ENCODE data around the gene ARHGAP18.

ARHGAP18 gene

GRCh38 chr6:129638686-129639085, 71.3 kb downstream of the ARHGAP18 start:
- ChIA-PET CTCF (interaction anchor here (1.0 to 1.2 kb wide), 4 partner anchors 16 to 137 kb away, joined by 3 to 4 read pairs (median 3); no protein-coding TSS in a partner anchor), POLR2A (no interaction called here)
- Histone ChIP-seq H3K27ac (ENCODE audit: extremely low read depth, low read depth, low read length) (no peak overlapping the region), H3K4me1 (ENCODE audit: control insufficient read depth, insufficient read depth, low read length) (peaks cover 11% of the 10 kb centered on the region), H3K4me3 (ENCODE audit: low read depth, low read length) (no peak overlapping the region), H3K36me3 (ENCODE audit: control insufficient read depth in 2 of 2, insufficient read depth in 1 of 2, low read length in 2 of 2) (no peaks in the 10 kb centered on the region), H3K9me3 (ENCODE audit: control insufficient read depth, insufficient read depth, low read depth, low read length) (no peaks in the 10 kb centered on the region)
- peak; percentile 17; the same call in 1 of the 2 replicates for TF ChIP-seq ZNF366 (tag by site-specific recombination; conservative IDR thresholded peaks at IDR 0.05)
- peak; percentile 48; the same call in 1 of the 2 replicates for TF ChIP-seq ZNF664 (tag by site-specific recombination; IDR thresholded peaks at IDR 0.05)
- 0 out of 2 replicates have a peak, but pooled peaks have one; percentile 65 for TF ChIP-seq ZNF629 (tag by site-specific recombination; IDR thresholded peaks at IDR 0.05)
- TF ChIP-seq ZNF843 (tag by site-specific recombination; IDR thresholded peaks at IDR 0.05): 0 out of 2 replicates have a peak, but pooled peaks have one; percentile 21
- peak; percentile 51; the same call in 1 of the 2 replicates for TF ChIP-seq ZXDB (tag by site-specific recombination; IDR thresholded peaks at IDR 0.05)
- no peak for TF ChIP-seq ZBTB10 (tag by site-specific recombination; IDR thresholded peaks at IDR 0.05)
- 0 out of 2 replicates have a peak, but pooled peaks have one; percentile 33 for TF ChIP-seq ZEB2 (tag by site-specific recombination; IDR thresholded peaks at IDR 0.05)
- TF ChIP-seq ZNF416 (tag by site-specific recombination; IDR thresholded peaks at IDR 0.05): no peak

GRCh38 chr6:129638055-129638684, 71.8 kb downstream of the ARHGAP18 start:
- Histone ChIP-seq H3K4me3 (ENCODE audit: low read depth, low read length) (peak overlapping the region; percentile 13; the same call in 1 of the 2 replicates), H3K4me1 (ENCODE audit: control insufficient read depth, insufficient read depth, low read length) (peaks cover 11% of the 10 kb centered on the region), H3K36me3 (ENCODE audit: control insufficient read depth in 2 of 2, insufficient read depth in 1 of 2, low read length in 2 of 2) (no peaks in the 10 kb centered on the region), H3K27ac (ENCODE audit: extremely low read depth, low read depth, low read length) (no peak overlapping the region), H3K9me3 (ENCODE audit: control insufficient read depth, insufficient read depth, low read depth, low read length) (no peaks in the 10 kb centered on the region)
- ChIA-PET CTCF (interaction anchor here (1.0 to 1.3 kb wide), 6 partner anchors 16 to 137 kb away, joined by 3 to 4 read pairs (median 3); no protein-coding TSS in a partner anchor), POLR2A (interaction anchor here (0.6 kb wide), 1 partner anchor 86 kb away, joined by 3 read pairs; no protein-coding TSS in a partner anchor)
- TF ChIP-seq ZNF221 (tag by site-specific recombination; IDR thresholded peaks at IDR 0.05; ENCODE audit: borderline replicate concordance) (0 out of 2 replicates have a peak, but pooled peaks have one; percentile 3), OSR2 (tag by site-specific recombination; IDR thresholded peaks at IDR 0.05) (0 out of 2 replicates have a peak, but pooled peaks have one; percentile 20), ZNF645 (tag by site-specific recombination; IDR thresholded peaks at IDR 0.05) (no peak), ZNF391 (tag by site-specific recombination; IDR thresholded peaks at IDR 0.05; ENCODE audit: borderline replicate concordance, low read depth) (no peak), ZNF629 (tag by site-specific recombination; IDR thresholded peaks at IDR 0.05) (0 out of 2 replicates have a peak, but pooled peaks have one; percentile 28), ZNF362 (tag by site-specific recombination; IDR thresholded peaks at IDR 0.05) (0 out of 2 replicates have a peak, but pooled peaks have one; percentile 21)

- ChIA-PET POLR2A (interaction anchor here (0.6 kb wide), 1 partner anchor 87 kb away, joined by 3 read pairs; no protein-coding TSS in a partner anchor), CTCF (interaction anchor here (0.6 to 1.3 kb wide), 9 partner anchors 16 to 400 kb away, joined by 3 to 6 read pairs (median 3); no protein-coding TSS in a partner anchor)
- Histone ChIP-seq H3K27ac (ENCODE audit: extremely low read depth, low read depth, low read length) (no peak overlapping the region), H3K4me3 (ENCODE audit: low read depth, low read length) (no peak overlapping the region), H3K9me3 (ENCODE audit: control insufficient read depth, insufficient read depth, low read depth, low read length) (no peaks in the 10 kb centered on the region), H3K36me3 (ENCODE audit: control insufficient read depth in 2 of 2, insufficient read depth in 1 of 2, low read length in 2 of 2) (no peaks in the 10 kb centered on the region), H3K4me1 (ENCODE audit: control insufficient read depth, insufficient read depth, low read length) (peaks cover 11% of the 10 kb centered on the region)
- no peak for TF ChIP-seq ZNF311 (tag by site-specific recombination; IDR thresholded peaks at IDR 0.05; ENCODE audit: borderline replicate concordance)
- no peak for TF ChIP-seq ZIC2 (tag by site-specific recombination; IDR thresholded peaks at IDR 0.05)
- TF ChIP-seq ZNF514 (tag by site-specific recombination; IDR thresholded peaks at IDR 0.05): no peak
- no peak for TF ChIP-seq SP3 (tag by site-specific recombination; IDR thresholded peaks at IDR 0.05)
- no peak for TF ChIP-seq ZNF350 (tag by site-specific recombination; IDR thresholded peaks at IDR 0.05)
- no peak for TF ChIP-seq ZNF426 (tag by site-specific recombination; IDR thresholded peaks at IDR 0.05)
- TF ChIP-seq KLF1 (tag by site-specific recombination; IDR thresholded peaks at IDR 0.05): no peak
- TF ChIP-seq ZFP3 (tag by site-specific recombination; IDR thresholded peaks at IDR 0.05; ENCODE audit: low read depth): no peak
These were observed 72.5 kb downstream of the ARHGAP18 start for GRCh38 chr6:129637340-129638054.
